Gastroesophageal sphincter (tissue), 4 donors: Measurements from ENCODE around the gene FMN2. TPM values are rescaled to one million over a fixed set of nuclear protein-coding genes. Genes with fewer than 3 reads are reported as not detected.

Experiments
- ATAC-seq: fragments of 150-250 bp; one replicate; pipeline ENCODE4 v1.9.1; 2016; ENCODE audit warnings: mild to moderate bottlenecking, moderate library complexity
- H3K27ac ChIP-seq, 4 donors: fragments of 200-600 bp; sonication (generic) in 3 of 4; 1 replicate in 3 of 4; 2 replicates in 1 of 4; pipeline ENCODE4 v1.5.1; 2016 to 2019
- H3K27me3 ChIP-seq: fragments of 200-600 bp; sonication (generic); one replicate; pipeline ENCODE4 v1.5.1; 2019
- H3K36me3 ChIP-seq, 2 donors: fragments of 200-600 bp; sonication (generic); one replicate each; pipeline ENCODE4 v1.5.1; 2019; ENCODE audit warnings: control low read depth in 1 of 2
- H3K4me1 ChIP-seq, 3 donors: fragments of 200-600 bp; sonication (generic); 1 replicate in 2 of 3; 2 replicates in 1 of 3; pipeline ENCODE4 v1.5.1; 2016 to 2019; ENCODE audit warnings: control low read depth in 2 of 3
- H3K4me3 ChIP-seq, 2 donors: fragments of 200-600 bp; sonication (generic); one replicate each; pipeline ENCODE4 v1.5.1; 2019; ENCODE audit warnings: mild to moderate bottlenecking in 1 of 2, moderate library complexity in 1 of 2
- H3K9me3 ChIP-seq, 3 donors: fragments of 200-600 bp; sonication (generic); one replicate each; pipeline ENCODE4 v1.5.1; 2017 to 2019; ENCODE audit warnings: control low read depth in 2 of 3
- CTCF ChIP-seq, 4 experiments: fragments of 200-600 bp in 2 of 4; fragments of 450-650 bp in 2 of 4; sonication (generic) in 1 of 4; IDR thresholded peaks; one replicate each; pipeline ENCODE4 v1.5.1; 2017 to 2019; ENCODE audit warnings: antibody characterized with exemption in 4 of 4, mild to moderate bottlenecking in 2 of 4, moderate library complexity in 2 of 4
- EP300 ChIP-seq: sonication (generic); formaldehyde crosslinking; IDR thresholded peaks from one replicate; pipeline ENCODE4 v1.6.1; 2017; ENCODE audit warnings: antibody characterized with exemption, mild to moderate bottlenecking
- POLR2A ChIP-seq, 2 donors: fragments of 450-650 bp; IDR thresholded peaks; one replicate each; pipeline ENCODE4 v1.6.1; 2017; ENCODE audit warnings: antibody characterized with exemption in 2 of 2, mild to moderate bottlenecking in 2 of 2, moderate library complexity in 1 of 2
- POLR2AphosphoS5 ChIP-seq: sonication (generic); formaldehyde crosslinking; IDR thresholded peaks from one replicate; pipeline ENCODE4 v1.6.1; 2017; ENCODE audit warnings: antibody characterized with exemption
- WGBS, 2 donors: methylation state at CpG; one replicate each; pipeline ENCODE4 v1.1.5; 2018; ENCODE audit warnings: low coverage in 1 of 2; 5-methylcytosine and 5-hydroxymethylcytosine counted together
- total RNA-seq, 4 donors: library from RNA; depleted of rRNA; stranded (reverse); fragments of >200 nt; gene quantifications; one replicate each; pipeline ENCODE4 v1.1.0, GENCODE V29; 2016

The FMN2 gene
- total RNA-seq, 4 donors from 2014 or later: 0.27 to 8.6 (median 2.7) TPM

- no peaks in the 10 kb centered on the region for H3K27me3 ChIP-seq
- peaks cover 0 to 4% (median 0%) of the 10 kb centered on the region in 3 donors for H3K4me1 ChIP-seq
- H3K4me3 ChIP-seq: no peak overlapping the region
- no peak for ATAC-seq
- no peak overlapping the region for H3K27ac ChIP-seq
- H3K9me3 ChIP-seq: no peaks in the 10 kb centered on the region
- no peaks in the 10 kb centered on the region for H3K36me3 ChIP-seq
- TF ChIP-seq EP300: no peak
- TF ChIP-seq CTCF (IDR thresholded peaks at IDR 0.05): no peak
- no peak for TF ChIP-seq POLR2AphosphoS5
- TF ChIP-seq POLR2A (IDR thresholded peaks at IDR 0.05): no peak
- WGBS, 2 donors: 26 to 38% methylated on average over 3 of the region's 3 CpGs
Observed at GRCh38 chr1:240056350-240056749, 35.3 kb upstream of the FMN2 start.

GRCh38 chr1:240058049-240058448, 33.6 kb upstream of the FMN2 start:
- no peak overlapping the region for H3K4me3 ChIP-seq
- H3K27ac ChIP-seq: no peak overlapping the region
- no peak for ATAC-seq
- peaks cover 0 to 4% (median 0%) of the 10 kb centered on the region in 3 donors for H3K4me1 ChIP-seq
- WGBS, 2 donors: 66 to 75% methylated on average over 9 of the region's 9 CpGs
- no peaks in the 10 kb centered on the region for H3K36me3 ChIP-seq
- H3K9me3 ChIP-seq: no peaks in the 10 kb centered on the region
- H3K27me3 ChIP-seq: no peaks in the 10 kb centered on the region
- TF ChIP-seq EP300 (no peak), POLR2AphosphoS5 (no peak), POLR2A (IDR thresholded peaks at IDR 0.05) (no peak), CTCF (IDR thresholded peaks at IDR 0.05) (no peak)

GRCh38 chr1:240068961-240069360, 22.7 kb upstream of the FMN2 start:
- Histone ChIP-seq H3K9me3 (no peaks in the 10 kb centered on the region), H3K4me3 (no peak overlapping the region), H3K27ac (no peak overlapping the region), H3K4me1 (no peaks in the 10 kb centered on the region), H3K36me3 (no peaks in the 10 kb centered on the region), H3K27me3 (no peaks in the 10 kb centered on the region)
- 85 to 92% methylated on average over 7 of the region's 7 CpGs for WGBS, 2 donors
- no peak for ATAC-seq
- no peak for TF ChIP-seq EP300
- TF ChIP-seq POLR2A (IDR thresholded peaks at IDR 0.05): no peak
- TF ChIP-seq CTCF (IDR thresholded peaks at IDR 0.05): no peak
- no peak for TF ChIP-seq POLR2AphosphoS5

DNA sequence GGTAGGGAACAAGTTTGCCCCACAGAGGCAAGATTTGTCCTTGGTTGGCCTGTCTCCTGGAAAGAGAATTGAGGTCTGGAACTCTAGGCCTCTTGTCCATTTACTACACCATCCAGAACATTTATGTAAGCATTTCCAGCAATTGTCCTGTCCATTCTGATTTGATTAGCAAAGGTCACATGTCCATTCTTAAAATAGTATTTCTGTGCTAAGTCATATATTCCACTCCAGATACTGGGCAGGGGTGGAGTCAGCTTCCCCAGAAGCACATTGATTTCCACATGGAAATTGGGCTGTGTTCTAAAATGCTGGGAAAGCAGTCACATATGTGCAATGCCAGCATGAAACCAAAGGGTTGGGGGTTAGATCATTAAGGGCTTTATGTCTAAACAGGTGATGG, 21.5 kb upstream of the FMN2 start:
- Histone ChIP-seq H3K9me3 (no peaks in the 10 kb centered on the region), H3K4me1 (no peaks in the 10 kb centered on the region), H3K4me3 (no peak overlapping the region), H3K36me3 (no peaks in the 10 kb centered on the region), H3K27ac (no peak overlapping the region), H3K27me3 (no peaks in the 10 kb centered on the region)
- no peak for ATAC-seq
- TF ChIP-seq CTCF (IDR thresholded peaks at IDR 0.05): no peak
- TF ChIP-seq EP300: no peak
- TF ChIP-seq POLR2A (IDR thresholded peaks at IDR 0.05): no peak
- TF ChIP-seq POLR2AphosphoS5: no peak

DNA sequence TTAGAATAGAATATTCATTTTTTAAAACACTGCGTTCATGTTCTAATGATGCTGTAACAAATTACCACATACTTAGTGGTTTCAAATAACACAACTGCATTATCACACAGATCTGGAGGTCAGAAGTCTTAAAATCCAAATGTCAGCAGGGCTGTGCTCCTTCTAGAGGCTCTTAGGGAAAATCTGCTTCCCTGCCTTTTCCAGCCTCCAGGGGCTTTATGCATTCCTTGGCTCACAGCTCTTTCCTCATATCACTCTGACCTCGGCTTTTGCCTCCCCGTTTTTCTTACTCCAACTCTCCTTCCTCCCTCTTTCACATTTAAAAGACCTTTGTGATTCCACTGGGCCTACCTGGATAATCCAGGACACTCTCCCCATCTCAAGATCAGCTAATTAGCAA, 18.6 kb upstream of the FMN2 start:
- Histone ChIP-seq H3K4me1 (no peaks in the 10 kb centered on the region), H3K27ac (no peak overlapping the region), H3K9me3 (no peaks in the 10 kb centered on the region), H3K27me3 (no peaks in the 10 kb centered on the region), H3K4me3 (no peak overlapping the region), H3K36me3 (no peaks in the 10 kb centered on the region)
- no peak for ATAC-seq
- no peak for TF ChIP-seq CTCF (IDR thresholded peaks at IDR 0.05)
- WGBS, 2 donors: 53 to 61% methylated on average over 3 of the region's 3 CpGs
